ENCODE results near the gene MLEC.

MLEC gene

DNA sequence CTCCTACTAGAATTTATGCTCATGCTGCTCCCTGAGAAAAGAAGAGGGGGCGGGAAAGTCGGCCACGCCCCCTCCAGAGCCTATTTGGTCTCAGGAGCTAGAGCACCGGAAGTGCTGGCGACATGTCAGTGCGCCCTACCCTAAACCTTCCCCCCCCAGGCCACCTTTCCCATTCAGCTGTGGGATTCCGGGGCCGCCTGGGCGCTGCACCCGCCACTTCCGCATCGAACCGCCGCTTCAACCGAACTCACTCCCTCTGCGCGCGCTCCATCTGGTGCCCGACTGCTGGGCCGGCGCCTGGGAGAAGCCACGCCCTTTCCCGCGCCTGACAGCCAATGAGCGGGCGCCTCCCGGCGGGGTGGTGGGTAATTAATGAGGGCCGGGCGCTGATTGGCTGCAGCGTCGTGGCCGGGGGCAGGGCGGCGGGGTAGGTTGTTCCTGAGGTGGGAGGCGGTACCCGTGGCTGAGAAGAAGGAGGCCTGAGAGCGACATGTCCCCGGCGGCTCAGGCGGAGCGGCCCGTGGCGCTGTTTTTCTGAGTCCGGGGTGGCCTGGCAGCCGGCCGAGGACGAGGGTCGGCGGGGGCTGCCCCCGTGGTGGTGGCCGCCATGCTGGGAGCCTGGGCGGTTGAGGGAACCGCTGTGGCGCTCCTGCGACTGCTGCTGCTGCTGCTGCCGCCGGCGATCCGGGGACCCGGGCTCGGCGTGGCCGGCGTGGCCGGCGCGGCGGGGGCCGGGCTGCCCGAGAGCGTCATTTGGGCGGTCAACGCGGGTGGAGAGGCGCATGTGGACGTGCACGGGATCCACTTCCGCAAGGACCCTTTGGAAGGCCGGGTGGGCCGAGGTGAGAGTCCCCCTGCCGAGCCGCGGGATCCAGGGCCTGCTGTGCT lies at the start of gene MLEC:
Gene MLEC, plus strand, starts transcription at position 460 of the 888 bp plus-strand sequence. Its CDS starts 148 bp downstream, at position 608.
- TF ChIP-seq, protein P1, sequence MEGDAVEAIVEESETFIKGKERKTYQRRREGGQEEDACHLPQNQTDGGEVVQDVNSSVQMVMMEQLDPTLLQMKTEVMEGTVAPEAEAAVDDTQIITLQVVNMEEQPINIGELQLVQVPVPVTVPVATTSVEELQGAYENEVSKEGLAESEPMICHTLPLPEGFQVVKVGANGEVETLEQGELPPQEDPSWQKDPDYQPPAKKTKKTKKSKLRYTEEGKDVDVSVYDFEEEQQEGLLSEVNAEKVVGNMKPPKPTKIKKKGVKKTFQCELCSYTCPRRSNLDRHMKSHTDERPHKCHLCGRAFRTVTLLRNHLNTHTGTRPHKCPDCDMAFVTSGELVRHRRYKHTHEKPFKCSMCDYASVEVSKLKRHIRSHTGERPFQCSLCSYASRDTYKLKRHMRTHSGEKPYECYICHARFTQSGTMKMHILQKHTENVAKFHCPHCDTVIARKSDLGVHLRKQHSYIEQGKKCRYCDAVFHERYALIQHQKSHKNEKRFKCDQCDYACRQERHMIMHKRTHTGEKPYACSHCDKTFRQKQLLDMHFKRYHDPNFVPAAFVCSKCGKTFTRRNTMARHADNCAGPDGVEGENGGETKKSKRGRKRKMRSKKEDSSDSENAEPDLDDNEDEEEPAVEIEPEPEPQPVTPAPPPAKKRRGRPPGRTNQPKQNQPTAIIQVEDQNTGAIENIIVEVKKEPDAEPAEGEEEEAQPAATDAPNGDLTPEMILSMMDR (IDR thresholded peaks at IDR 0.05; ENCODE audit: low read depth, low read length, missing control alignments): no peak
- H3K4me3 ChIP-seq (replicated peaks; ENCODE audit: low read depth, low read length): peak within 1 kb of the TSS; percentile 69
- peak; percentile 93 for DNase-seq (ENCODE audit: extremely low read depth, low read depth)

GRCh38 chr12:120639771-120640721 lies 46.9 kb upstream of the MLEC start, which contains the start of gene CABP1:
Gene CABP1, plus strand, starts transcription at chr12:120640626. Its CDS starts 60 bp downstream, at chr12:120640686.
- TF ChIP-seq, protein P1 (IDR thresholded peaks at IDR 0.05; ENCODE audit: low read depth, low read length, missing control alignments): peak; percentile 23
- DNase-seq (ENCODE audit: extremely low read depth, low read depth): no peak

DNA sequence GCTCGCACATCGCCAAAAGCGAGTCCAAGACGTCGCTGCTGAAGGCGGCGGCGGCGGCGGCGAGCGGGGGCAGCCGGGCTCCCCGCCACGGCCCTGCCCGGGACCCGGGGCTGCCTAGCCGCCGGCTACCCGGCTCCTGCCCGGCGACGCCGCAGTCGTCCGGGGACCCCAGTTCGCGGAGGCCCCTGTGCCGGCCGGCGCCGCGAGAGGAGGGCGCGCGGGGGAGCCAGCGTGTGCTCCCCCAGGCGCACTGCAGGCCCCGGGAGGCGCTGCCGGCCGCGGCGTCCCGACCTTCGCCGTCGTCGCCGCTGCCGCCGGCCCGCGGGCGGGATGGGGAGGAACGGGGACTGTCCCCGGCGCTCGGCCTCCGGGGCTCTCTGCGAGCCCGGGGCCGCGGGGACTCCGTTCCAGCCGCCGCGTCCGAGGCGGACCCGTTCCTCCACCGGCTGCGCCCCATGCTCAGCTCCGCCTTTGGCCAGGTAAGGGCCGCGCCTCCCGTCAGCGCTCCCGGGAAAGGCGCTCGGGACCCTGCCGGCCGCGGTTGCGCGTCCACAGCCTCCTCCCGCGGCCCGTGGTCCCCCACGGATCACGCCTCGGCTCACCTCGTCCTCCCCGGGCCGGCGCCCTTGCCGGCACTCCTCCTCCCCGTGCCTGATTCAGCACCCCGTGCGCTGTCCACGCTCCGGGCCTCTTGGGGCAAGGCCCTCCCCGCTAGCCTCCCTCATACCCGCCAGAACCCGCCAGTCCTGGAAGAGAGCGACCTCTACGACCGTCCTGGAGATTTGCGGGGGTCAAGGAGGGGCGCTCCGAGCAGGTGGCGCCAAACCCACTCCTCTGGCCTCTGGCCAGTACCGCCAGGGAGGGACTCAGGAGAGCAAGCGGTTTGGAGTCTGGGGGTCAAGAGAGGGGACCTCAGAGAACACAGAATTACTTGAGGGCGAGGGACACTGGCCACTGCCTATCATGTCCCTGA lies 45.8 kb upstream of the MLEC start:
- TF ChIP-seq, protein P1 (IDR thresholded peaks at IDR 0.05; ENCODE audit: low read depth, low read length, missing control alignments): no peak
- H3K4me3 ChIP-seq (replicated peaks; ENCODE audit: low read depth, low read length): no peak overlapping the region
- DNase-seq (ENCODE audit: extremely low read depth, low read depth): no peak

More at GRCh38 chr12:120639771-120640721, 46.9 kb upstream of the MLEC start, which contains the start of gene CABP1:
- H3K4me3 ChIP-seq (replicated peaks; ENCODE audit: low read depth, low read length): 0 out of 2 replicates have a peak within 1 kb of the TSS, but pooled peaks have one; percentile 7

- TF ChIP-seq, protein P1 (IDR thresholded peaks at IDR 0.05; ENCODE audit: low read depth, low read length, missing control alignments): no peak
- H3K4me3 ChIP-seq (replicated peaks; ENCODE audit: low read depth, low read length): no peak overlapping the region
- DNase-seq (ENCODE audit: extremely low read depth, low read depth): no peak
These were observed 44.8 kb upstream of the MLEC start for GRCh38 chr12:120642121-120642520.

DNA sequence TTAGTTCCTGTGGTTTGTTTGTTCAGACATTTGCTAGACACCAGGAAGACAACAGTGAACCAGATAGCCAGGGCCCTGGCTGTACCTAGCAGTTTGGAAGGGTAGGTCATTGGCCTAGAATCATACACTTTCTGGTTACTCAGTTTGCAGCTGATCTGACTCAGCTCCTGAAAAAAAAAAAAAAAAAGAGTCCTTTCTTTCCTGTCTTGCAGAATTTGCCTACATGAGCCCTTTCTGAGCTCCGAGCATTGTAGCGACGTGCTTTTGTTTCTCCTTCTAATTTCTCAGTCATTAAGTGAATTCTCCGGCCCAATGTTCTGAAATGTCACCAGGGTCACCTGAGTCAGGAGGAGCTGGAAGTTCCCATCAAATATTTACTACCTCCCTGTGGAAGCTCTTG lies 44.1 kb upstream of the MLEC start:
- no peak overlapping the region for H3K4me3 ChIP-seq (replicated peaks; ENCODE audit: low read depth, low read length)
- DNase-seq (ENCODE audit: extremely low read depth, low read depth): no peak
- TF ChIP-seq, protein P1 (IDR thresholded peaks at IDR 0.05; ENCODE audit: low read depth, low read length, missing control alignments): no peak
